Kidney (tissue), 14 donors: ENCODE measurements around the gene TSPAN3. TPM values are rescaled to one million over a fixed set of nuclear protein-coding genes. Genes with fewer than 3 reads are reported as not detected.

Experiments
- DNase-seq, 5 donors: peaks; one replicate each; pipeline ENCODE4 v3.0.0-alpha.2; 2013 to 2020
- FAIRE-seq: peaks from 2 replicates; lab custom pipeline; 2012; peaks lifted over from hg19 to GRCh38; lab: Jason Lieb, UNC
- H3K27ac ChIP-seq, 2 donors: one replicate each; pipeline ENCODE4 v1.7.0; 2013; ENCODE audit warnings: low read depth in 2 of 2, low read length in 2 of 2, inconsistent platforms in 1 of 2
- H3K27me3 ChIP-seq: one replicate; pipeline ENCODE4 v1.7.1; 2013; ENCODE audit warnings: low read length, inconsistent platforms; ENCODE audit not compliant: control insufficient read depth, insufficient read depth
- H3K36me3 ChIP-seq, 3 donors: one replicate each; pipeline versions ENCODE4 v1.7.0 to v1.7.1; 2013; ENCODE audit warnings: low read length in 3 of 3, control low read depth in 1 of 3, inconsistent platforms in 1 of 3; ENCODE audit not compliant: insufficient read depth in 3 of 3, control insufficient read depth in 2 of 3
- H3K4me1 ChIP-seq, 3 donors: one replicate each; pipeline versions ENCODE4 v1.7.0 to v1.7.1; 2013; ENCODE audit warnings: low read length in 3 of 3, inconsistent platforms in 1 of 3, low read depth in 1 of 3; ENCODE audit not compliant: control insufficient read depth in 2 of 3, insufficient read depth in 2 of 3
- H3K4me3 ChIP-seq, 3 donors: one replicate each; pipeline versions ENCODE4 v1.7.0 to v1.8.1; 2013; ENCODE audit warnings: low read length in 3 of 3, control low read depth in 1 of 3, inconsistent platforms in 1 of 3
- H3K9ac ChIP-seq, 3 donors: one replicate each; pipeline versions ENCODE4 v1.7.0 to v1.7.1; 2013; ENCODE audit warnings: low read length in 3 of 3, control low read depth in 1 of 3, inconsistent platforms in 1 of 3
- H3K9me3 ChIP-seq, 3 donors: one replicate each; pipeline versions ENCODE4 v1.7.0 to v1.7.1; 2013; ENCODE audit warnings: low read length in 3 of 3, control low read depth in 1 of 3, inconsistent platforms in 1 of 3; ENCODE audit not compliant: control insufficient read depth in 2 of 3, insufficient read depth in 1 of 3
- CTCF ChIP-seq: IDR thresholded peaks from 3 replicates; pipeline ENCODE4 v1.5.1; 2012; ENCODE audit warnings: mild to moderate bottlenecking, moderate library complexity, borderline replicate concordance; ENCODE audit not compliant: insufficient read depth; ENCODE audit errors: extremely low read depth
- intact Hi-C: fragments of 100-400 bp; cut with DNase I; formaldehyde crosslinking; loops from one replicate; pipeline ENCODE4 v1.11.1; 2022
- polyA plus RNA-seq: library from polyadenylated mRNA; stranded (reverse); fragments of 350-450 nt; fragmentation: Illumina TruSeq; extraction: RNeasy Lipid Tissue Mini Kit (QIAGEN cat#74804); gene quantifications from one replicate; pipeline ENCODE4 v1.2.3, GENCODE V29; 2014; ENCODE audit warnings: low read depth, low replicate concordance; ENCODE audit not compliant: insufficient read depth
- total RNA-seq: library from RNA; stranded (reverse); fragmentation: NEBNext Ultra II Directional; extraction: Animal tissue kit (Norgen Biotek cat#: 25700); gene quantifications from one replicate; pipeline ENCODE4 v1.2.1, GENCODE V29; 2021
- donor health status: control.
- donor health status: control.
- donor health status: control.
- donor health status: control.
- donor health status: control.
- donor health status: DM: yes; HTN: yes; CAD: no.
- donor health status: Normal renal cell carcinoma (clear cell type).

The TSPAN3 gene
- total and polyA plus RNA-seq, 2 donors from 2014 or later, result 245 to 273 TPM

GRCh38 chr15:77068633-77069032, 2.3 kb downstream of the TSPAN3 start:
- TF ChIP-seq CTCF, result no peak
- Histone ChIP-seq H3K4me1 (peaks cover 0 to 24% (median 19%) of the 10 kb centered on the region in 3 donors), H3K9me3 (no peaks in the 10 kb centered on the region), H3K9ac (no peak overlapping the region), H3K4me3 (no peak overlapping the region), H3K27ac (no peak overlapping the region), H3K27me3 (no peaks in the 10 kb centered on the region), H3K36me3 (no peaks in the 10 kb centered on the region)
- FAIRE-seq (no peak), DNase-seq (no peak)
- intact Hi-C loops, result no loop called here

GRCh38 chr15:77067691-77068367, 3.1 kb downstream of the TSPAN3 start:
- peaks cover 0 to 24% (median 19%) of the 10 kb centered on the region in 3 donors for H3K4me1 ChIP-seq
- peak overlapping the region in 1 of 2 donors; percentile 19 for H3K27ac ChIP-seq
- no peak overlapping the region for H3K9ac ChIP-seq

DNA sequence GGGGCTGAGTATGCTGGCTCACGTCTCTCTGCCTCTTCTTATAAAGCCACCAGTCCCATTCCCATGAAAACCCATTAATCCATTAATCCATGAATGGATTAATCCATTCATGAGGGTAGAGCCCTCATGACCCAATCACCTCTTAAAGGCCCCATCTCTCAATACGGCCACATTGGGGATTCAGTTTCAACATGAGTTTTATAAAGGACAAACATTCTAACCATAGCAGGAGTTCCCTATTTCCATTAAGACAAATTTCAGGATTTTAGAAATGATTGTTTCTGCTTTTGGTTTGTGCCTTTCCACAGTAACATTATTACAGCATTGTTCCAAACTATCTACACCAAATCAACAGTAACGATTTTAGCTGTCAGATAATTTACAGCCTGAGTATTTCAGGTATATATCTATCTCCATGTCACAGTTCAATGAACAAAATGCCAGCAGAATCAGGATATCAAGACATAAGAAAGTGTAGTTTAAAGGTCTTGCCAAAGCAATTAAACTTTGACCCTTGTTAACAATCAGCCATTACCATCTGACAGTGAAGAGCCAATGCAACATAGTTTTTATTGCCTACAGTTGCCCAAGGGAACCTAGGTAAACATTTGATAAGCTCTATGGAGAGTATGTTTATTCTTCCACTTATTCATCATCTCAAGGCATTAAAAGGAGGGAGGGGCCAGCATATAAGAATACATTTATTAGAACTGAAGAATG, 3.8 kb downstream of the TSPAN3 start:
- TF ChIP-seq CTCF, result no peak
- Histone ChIP-seq H3K4me3 (no peak overlapping the region), H3K36me3 (no peaks in the 10 kb centered on the region), H3K27me3 (no peaks in the 10 kb centered on the region), H3K9me3 (no peaks in the 10 kb centered on the region), H3K4me1 (peaks cover 0 to 24% (median 19%) of the 10 kb centered on the region in 3 donors), H3K27ac (peak overlapping the region in 1 of 2 donors; percentile 32), H3K9ac (no peak overlapping the region)
- peak in 2 of 5 donors; percentile 38 to 50 for DNase-seq
- no peak for FAIRE-seq
- intact Hi-C loops, result no loop called here

More at GRCh38 chr15:77067691-77068367, 3.1 kb downstream of the TSPAN3 start:
- no peaks in the 10 kb centered on the region for H3K9me3 ChIP-seq
- FAIRE-seq, result no peak
- intact Hi-C loops, result no loop called here
- no peak for TF ChIP-seq CTCF
- no peaks in the 10 kb centered on the region for H3K36me3 ChIP-seq
- no peak overlapping the region for H3K4me3 ChIP-seq
- H3K27me3 ChIP-seq, result no peaks in the 10 kb centered on the region
- no peak for DNase-seq
